GM19397 (cell line): ENCODE measurements around the gene MTRF1.
A peak's percentile ranks its signal among the peaks of the same experiment; 100 is the strongest.

Experiments used
- ATAC-seq: cut with Tn5 transposase; IDR thresholded peaks from one replicate; pipeline ENCODE4 v1.9.1; 2021; ENCODE audit warnings: mild to moderate bottlenecking, moderate library complexity; ENCODE audit not compliant: unreplicated experiment

The MTRF1 gene

DNA sequence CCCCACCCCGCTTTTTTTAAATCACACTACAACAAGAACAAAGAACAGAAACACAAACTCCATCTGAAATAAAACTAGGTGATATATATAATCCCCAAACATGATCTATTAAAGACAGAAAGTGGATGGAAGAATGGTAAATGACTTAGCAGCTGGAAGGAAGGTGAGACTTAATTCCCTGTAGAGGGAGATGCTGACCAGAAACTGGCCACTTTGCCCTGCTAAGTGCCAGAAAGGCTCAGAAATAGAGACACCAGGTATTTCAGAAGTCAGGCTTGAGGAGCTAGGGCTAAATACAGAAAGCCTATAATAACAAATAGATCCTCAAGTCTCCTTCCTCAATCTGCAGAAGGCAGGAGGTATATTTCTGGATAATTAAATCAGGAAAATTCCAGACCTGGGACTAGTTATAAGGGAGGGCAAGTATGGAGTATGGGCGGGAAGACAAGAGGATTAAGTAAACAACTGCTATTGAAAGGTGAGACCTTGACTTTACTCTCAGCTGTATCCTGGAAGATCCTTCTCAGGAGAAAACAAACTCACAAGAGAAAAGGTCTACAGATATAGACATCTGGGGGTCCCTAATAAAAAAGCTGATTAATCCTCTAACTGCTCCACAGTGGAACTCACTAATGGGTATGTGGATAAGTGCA, 32.2 kb downstream of the MTRF1 start:
- ATAC-seq, result no peak

GRCh38 chr13:41229356-41229755, 34.0 kb downstream of the MTRF1 start:
- ATAC-seq, result no peak

- ATAC-seq, result no peak
Measured at GRCh38 chr13:41224113-41225110, 39.0 kb downstream of the MTRF1 start.

DNA sequence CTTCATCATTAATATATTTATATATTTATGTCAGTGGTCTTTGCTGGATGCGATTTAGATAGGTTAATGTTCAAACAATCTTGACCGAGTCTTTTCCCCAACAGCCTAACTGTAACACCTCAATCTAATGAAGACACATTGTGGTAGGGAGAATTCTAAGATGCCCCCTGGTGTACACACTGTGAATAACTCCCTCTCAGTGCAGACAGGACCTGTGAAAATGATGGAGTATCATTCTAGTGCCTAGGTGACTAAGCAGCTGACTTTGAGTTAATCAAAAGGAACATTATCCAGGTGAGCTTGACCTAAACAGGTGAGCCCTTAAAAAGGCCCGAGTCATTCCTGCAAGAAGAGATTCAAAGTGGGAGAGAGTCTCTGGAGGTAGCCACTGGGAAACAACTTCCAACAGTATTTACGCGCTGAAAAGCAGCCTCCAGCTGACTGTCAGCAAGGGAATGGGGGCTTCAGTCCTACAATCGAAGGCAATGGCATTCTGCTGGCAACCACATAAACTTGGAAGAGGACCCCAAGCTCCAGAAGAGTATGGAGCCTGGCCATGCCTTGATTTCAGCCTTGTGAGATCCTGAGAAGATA, 41.0 kb downstream of the MTRF1 start:
- ATAC-seq, result no peak

DNA sequence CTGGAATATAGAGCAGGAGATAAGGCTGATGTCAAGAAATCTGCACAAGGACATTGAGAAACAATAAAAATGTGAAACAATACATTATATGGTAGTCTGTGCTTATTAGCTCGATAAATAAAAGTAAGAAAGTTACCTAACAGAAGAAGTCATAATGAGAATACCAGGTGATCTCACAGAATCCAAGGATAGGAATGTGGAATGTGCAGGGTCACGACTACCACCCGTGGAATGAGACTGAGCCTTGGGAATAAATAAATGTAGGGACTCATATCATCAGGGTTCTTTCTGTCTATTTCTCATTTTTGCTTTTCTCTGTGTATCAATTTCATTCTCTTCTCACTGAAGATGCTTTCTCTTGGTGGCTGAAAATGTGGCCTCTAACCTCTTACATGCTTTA, 43.0 kb downstream of the MTRF1 start:
- no peak for ATAC-seq

GRCh38 chr13:41216160-41216559, 47.2 kb downstream of the MTRF1 start:
- no peak for ATAC-seq

DNA sequence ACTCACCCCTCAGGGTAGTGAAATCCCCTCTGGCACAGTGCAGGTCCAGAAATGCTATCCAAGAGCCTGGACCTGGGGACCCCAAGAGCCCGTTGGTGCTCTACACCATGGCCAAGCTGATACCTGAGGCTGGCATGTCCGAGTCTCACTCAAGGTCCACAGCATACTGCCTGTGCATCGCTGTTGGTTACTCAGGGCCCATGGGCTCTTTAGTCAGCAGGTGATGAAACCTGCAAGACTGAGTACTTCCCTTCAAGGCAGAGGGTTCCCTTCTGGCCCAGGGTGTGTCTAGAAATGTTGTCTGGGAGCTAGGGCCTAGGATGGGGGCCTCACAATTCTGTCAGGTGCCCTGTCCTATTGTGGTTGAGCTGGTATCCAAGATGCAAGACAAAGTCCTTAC, 49.5 kb downstream of the MTRF1 start:
- no peak for ATAC-seq

GRCh38 chr13:41213316-41213715, 50.1 kb downstream of the MTRF1 start:
- ATAC-seq, result no peak

GRCh38 chr13:41212881-41213280, 50.5 kb downstream of the MTRF1 start:
- ATAC-seq, result no peak

- ATAC-seq, result no peak
Measured at GRCh38 chr13:41211062-41211461, 52.3 kb downstream of the MTRF1 start.

DNA sequence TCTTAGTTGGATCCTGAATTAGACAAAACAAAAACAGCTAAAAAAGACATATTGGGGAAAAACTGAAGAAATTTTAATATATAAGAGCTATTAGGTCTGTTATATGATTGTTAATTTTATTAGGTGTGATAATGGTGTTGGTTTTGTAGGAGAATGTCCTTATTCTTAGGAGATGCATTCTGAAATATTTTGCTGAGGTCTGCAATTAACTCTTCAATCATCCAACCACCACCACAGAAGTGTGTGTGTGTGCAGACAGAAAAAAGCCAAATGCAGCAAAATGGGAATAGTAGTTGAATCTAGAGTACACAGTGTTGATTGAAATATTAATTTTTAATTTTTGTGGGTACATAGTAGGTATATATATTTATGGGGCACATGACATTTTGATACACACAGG, 56.9 kb downstream of the MTRF1 start:
- ATAC-seq, result no peak

- no peak for ATAC-seq
Measured at GRCh38 chr13:41203810-41204209, 59.6 kb downstream of the MTRF1 start.

DNA sequence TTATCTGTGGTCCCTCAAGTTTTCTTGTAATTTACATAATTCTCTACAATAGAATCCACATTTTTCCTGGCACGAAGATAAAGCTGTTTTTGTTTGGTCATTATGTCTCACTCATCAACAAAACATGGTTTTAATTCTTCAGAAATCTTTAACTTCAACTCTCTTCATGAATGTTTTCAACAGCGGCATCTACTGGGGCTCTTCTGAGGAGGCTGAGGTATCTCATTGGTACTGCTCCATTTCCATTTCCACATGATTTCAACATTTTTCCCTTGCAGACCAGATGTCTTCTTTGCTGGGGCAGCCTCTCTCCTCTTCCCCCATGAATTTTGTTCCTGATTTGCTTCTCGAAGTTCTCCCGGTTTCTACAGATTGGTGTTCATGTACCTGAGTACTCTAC, 63.2 kb downstream of the MTRF1 start:
- no peak for ATAC-seq

- peak; percentile 83 for ATAC-seq
Measured at GRCh38 chr13:41199526-41199925, 63.9 kb downstream of the MTRF1 start.

DNA sequence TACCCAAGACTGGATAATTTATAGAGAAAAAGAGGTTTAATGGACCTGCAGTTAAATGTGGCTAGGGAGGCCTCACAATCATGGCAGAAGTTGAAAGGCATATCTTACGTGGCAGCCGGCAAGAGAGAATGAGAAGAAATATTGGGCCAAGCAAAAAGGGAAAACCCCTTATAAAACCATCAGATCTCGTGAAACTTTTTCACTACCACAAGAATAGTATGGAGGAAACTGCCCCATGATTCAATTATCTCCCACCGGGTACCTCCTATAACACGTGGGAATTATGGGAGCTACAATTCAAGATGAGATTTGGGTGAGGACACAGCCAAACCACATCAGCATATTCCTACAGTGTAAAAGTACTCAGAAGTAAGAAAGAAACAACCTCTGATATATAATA, 64.3 kb downstream of the MTRF1 start:
- no peak for ATAC-seq

DNA sequence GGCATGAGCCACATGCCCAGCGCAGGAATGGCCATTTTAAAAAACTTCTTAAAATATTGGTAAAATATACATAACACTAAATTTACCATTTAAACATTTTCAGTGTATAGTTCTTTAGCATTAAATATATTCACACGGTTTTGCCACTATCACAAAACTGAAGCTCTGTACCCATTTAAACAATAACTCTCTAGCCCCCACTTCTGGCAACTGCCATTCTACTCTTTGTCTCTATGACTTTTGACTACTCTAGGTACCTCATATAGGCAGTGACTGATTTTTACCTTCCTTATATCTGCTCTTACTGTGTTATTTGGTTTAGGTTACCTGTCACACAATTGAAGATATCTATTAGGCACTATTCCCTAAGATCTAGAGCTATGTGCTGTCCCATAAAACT, 66.8 kb downstream of the MTRF1 start:
- ATAC-seq, result no peak

DNA sequence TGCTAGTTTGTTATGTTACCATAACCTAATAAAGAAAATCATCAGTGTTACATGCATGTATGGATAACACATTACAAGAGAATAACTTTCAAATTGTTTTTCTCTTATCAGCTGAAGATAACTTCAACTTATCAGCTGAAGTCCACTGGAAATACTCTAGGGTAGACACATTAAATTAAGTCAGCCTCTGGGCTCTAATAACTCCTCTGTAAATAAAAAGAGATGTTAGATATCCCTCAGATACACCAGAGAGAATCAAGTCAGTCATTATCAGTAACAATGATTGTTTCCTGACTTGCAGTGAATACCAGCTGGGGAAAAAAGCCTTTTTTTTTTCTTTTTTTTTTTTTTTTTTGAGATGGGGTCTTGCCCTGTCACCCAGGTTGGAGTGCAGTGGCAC, 67.4 kb downstream of the MTRF1 start:
- ATAC-seq, result no peak

GRCh38 chr13:41193919-41194824, 69.2 kb downstream of the MTRF1 start, which contains the start of gene KBTBD7:
Gene KBTBD7 (minus strand): TSS chr13:41194569. CDS start chr13:41194257, 312 bp downstream.
- peak; percentile 98 for ATAC-seq

DNA sequence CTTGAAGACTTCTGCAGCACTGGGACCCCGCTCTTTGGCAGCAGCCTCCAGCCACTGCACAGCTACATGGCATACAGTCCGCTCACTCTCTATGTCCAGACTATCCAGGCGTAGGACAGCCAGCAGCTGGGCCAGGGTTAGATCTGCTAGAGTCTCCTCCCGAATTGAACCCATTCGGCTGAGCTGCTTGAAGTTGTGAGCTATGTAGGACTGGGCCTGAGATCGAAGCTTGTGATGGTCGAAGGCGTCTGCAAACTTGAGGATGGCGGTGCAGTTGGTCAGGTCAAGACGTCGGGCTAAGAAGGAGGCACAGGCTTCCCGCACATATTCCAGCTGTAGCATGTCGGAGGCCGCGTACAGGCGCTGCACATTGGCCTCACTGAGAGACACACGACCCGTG, 69.9 kb downstream of the MTRF1 start:
- no peak for ATAC-seq

DNA sequence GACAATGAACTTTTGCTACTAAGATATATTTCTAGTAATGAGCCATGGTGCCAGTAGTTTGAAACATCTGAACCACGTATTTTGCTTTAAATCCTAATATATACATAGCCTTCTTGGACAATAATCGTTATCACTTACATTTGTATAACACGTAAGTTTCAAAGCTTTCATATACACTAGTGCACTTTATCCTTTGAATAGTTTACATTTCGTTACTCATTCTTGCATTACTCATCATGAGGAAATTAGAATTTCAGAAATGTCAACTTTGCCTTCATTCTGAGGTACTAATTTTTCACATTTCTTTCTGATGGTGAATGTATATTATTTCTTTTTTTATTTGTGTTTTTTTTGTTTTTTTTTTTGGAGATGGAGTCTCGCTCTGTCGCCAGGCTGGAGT, 74.8 kb downstream of the MTRF1 start:
- no peak for ATAC-seq

GRCh38 chr13:41186481-41186880, 76.9 kb downstream of the MTRF1 start:
- ATAC-seq, result no peak
